Sigmoid colon (tissue), 3 donors: Measurements from ENCODE around the gene NUP98.

Source experiments
- CTCF ChIP-seq, 4 experiments: fragments of 450-650 bp in 3 of 4; fragments of 200-600 bp in 1 of 4; IDR thresholded peaks; one replicate each; pipeline ENCODE4 v1.5.1; 2016 to 2019; ENCODE audit warnings: antibody characterized with exemption in 4 of 4, mild to moderate bottlenecking in 3 of 4, moderate library complexity in 2 of 4
- POLR2A ChIP-seq, 2 donors: fragments of 450-650 bp; IDR thresholded peaks; one replicate each; pipeline ENCODE4 v1.6.1; 2016; ENCODE audit warnings: antibody characterized with exemption in 2 of 2, mild to moderate bottlenecking in 2 of 2, moderate library complexity in 2 of 2

GRCh38 chr11:3709977-3710376 is 87.4 kb downstream of the NUP98 start:
- TF ChIP-seq CTCF (IDR thresholded peaks at IDR 0.05) = no peak
- TF ChIP-seq POLR2A (IDR thresholded peaks at IDR 0.05) = no peak
